ENCODE measurements around the gene SYNE3. TPM values are rescaled to one million over a fixed set of nuclear protein-coding genes. Genes with fewer than 3 reads are reported as not detected.

The SYNE3 gene
- total RNA-seq, 1 experiment from 2014 or later, result 21.2 TPM

- peaks cover 40% of the 10 kb centered on the region for H3K4me1 Mint-ChIP-seq (ENCODE audit: low read depth, unreplicated experiment)
- TSS peak; percentile 79 for BruUV-seq (replicated peaks)
- Histone ChIP-seq H3K36me3 (ENCODE audit: control insufficient read depth, insufficient read depth, low read length) (no peaks in the 10 kb centered on the region), H3K27me3 (replicated peaks; ENCODE audit: control insufficient read depth, insufficient read depth, low read length) (no peaks in the 10 kb centered on the region), H3K4me1 (peaks cover 50% of the 10 kb centered on the region), H3K4me3 (ENCODE audit: low read depth, low read length) (no peak overlapping the region), H3K9me3 (no peaks in the 10 kb centered on the region)
- ChIA-PET CTCF (interaction anchor here (0.7 to 1.9 kb wide), 3 partner anchors 54 to 81 kb away, joined by 3 to 12 read pairs (median 3); no protein-coding TSS in a partner anchor), POLR2A (interaction anchor here (0.5 to 2.1 kb wide), 5 partner anchors 11 to 349 kb away, joined by 3 to 6 read pairs (median 3); partner anchors contain the start of gene GLRX5)
- H3K27me3 Mint-ChIP-seq (ENCODE audit: insufficient read depth, unreplicated experiment), result no peaks in the 10 kb centered on the region
- intact Hi-C loops (cut with micrococcal nuclease; ENCODE audit: unreplicated experiment), result no loop called here
- no peak for TF ChIP-seq CTCF (IDR thresholded peaks at IDR 0.05; ENCODE audit: insufficient read depth in 1 of 2, low read depth in 1 of 2, low read length in 1 of 2, severe bottlenecking in 1 of 2, unreplicated experiment in 1 of 2)
- peak overlapping the region; percentile 8 for H3K4me3 Mint-ChIP-seq (ENCODE audit: unreplicated experiment)
- peak overlapping the region; percentile 81 for H3K27ac Mint-ChIP-seq (ENCODE audit: unreplicated experiment)
- no peaks in the 10 kb centered on the region for H3K9me3 Mint-ChIP-seq (ENCODE audit: unreplicated experiment)
- DNase-seq, result no peak
- H3K36me3 Mint-ChIP-seq (ENCODE audit: insufficient read depth, unreplicated experiment), result peaks cover 16% of the 10 kb centered on the region
Observed at GRCh38 chr14:95523051-95523814, 6.8 kb upstream of the SYNE3 start.

GRCh38 chr14:95522556-95522955 lies 6.1 kb upstream of the SYNE3 start:
- H3K27me3 Mint-ChIP-seq (ENCODE audit: insufficient read depth, unreplicated experiment), result no peaks in the 10 kb centered on the region
- Histone ChIP-seq H3K9me3 (no peaks in the 10 kb centered on the region), H3K36me3 (ENCODE audit: control insufficient read depth, insufficient read depth, low read length) (no peaks in the 10 kb centered on the region), H3K4me1 (peaks cover 48% of the 10 kb centered on the region), H3K4me3 (ENCODE audit: low read depth, low read length) (no peak overlapping the region), H3K27me3 (replicated peaks; ENCODE audit: control insufficient read depth, insufficient read depth, low read length) (no peaks in the 10 kb centered on the region)
- no peak overlapping the region for H3K4me3 Mint-ChIP-seq (ENCODE audit: unreplicated experiment)
- no peak overlapping the region for H3K27ac Mint-ChIP-seq (ENCODE audit: unreplicated experiment)
- no TSS peak for BruUV-seq (replicated peaks)
- no peaks in the 10 kb centered on the region for H3K9me3 Mint-ChIP-seq (ENCODE audit: unreplicated experiment)
- DNase-seq, result no peak
- no peak for TF ChIP-seq CTCF (IDR thresholded peaks at IDR 0.05; ENCODE audit: insufficient read depth in 1 of 2, low read depth in 1 of 2, low read length in 1 of 2, severe bottlenecking in 1 of 2, unreplicated experiment in 1 of 2)
- H3K4me1 Mint-ChIP-seq (ENCODE audit: low read depth, unreplicated experiment), result peaks cover 41% of the 10 kb centered on the region
- ChIA-PET CTCF (interaction anchor here (0.7 to 1.1 kb wide), 2 partner anchors 13 to 80 kb away, joined by 3 read pairs; no protein-coding TSS in a partner anchor), POLR2A (no interaction called here)
- peaks cover 16% of the 10 kb centered on the region for H3K36me3 Mint-ChIP-seq (ENCODE audit: insufficient read depth, unreplicated experiment)
- intact Hi-C loops (cut with micrococcal nuclease; ENCODE audit: unreplicated experiment), result no loop called here

DNA sequence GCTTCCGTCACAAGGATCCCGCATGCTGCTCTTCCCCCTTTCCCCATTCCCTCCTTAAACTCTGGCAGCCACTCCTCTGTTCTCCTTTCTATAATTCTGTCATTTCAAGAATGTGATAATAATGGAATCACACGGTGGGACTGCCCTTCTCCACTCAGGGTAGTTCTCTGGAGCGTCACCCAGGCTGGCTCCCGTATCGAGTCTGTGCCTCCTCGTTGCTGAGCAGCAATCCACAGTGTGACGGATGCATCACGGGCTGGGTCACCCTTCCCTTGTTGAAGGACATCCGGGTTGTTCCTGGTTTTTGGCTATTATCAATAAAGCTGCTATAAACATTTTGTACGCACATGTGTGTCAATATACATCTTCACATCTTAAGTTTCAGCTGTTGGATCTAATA lies 5.7 kb upstream of the SYNE3 start:
- no peaks in the 10 kb centered on the region for H3K9me3 ChIP-seq
- Mint-ChIP-seq H3K36me3 (ENCODE audit: insufficient read depth, unreplicated experiment) (peaks cover 12% of the 10 kb centered on the region), H3K27ac (ENCODE audit: unreplicated experiment) (no peak overlapping the region), H3K4me1 (ENCODE audit: low read depth, unreplicated experiment) (peaks cover 41% of the 10 kb centered on the region), H3K4me3 (ENCODE audit: unreplicated experiment) (no peak overlapping the region), H3K9me3 (ENCODE audit: unreplicated experiment) (no peaks in the 10 kb centered on the region), H3K27me3 (ENCODE audit: insufficient read depth, unreplicated experiment) (no peaks in the 10 kb centered on the region)
- H3K27me3 ChIP-seq (replicated peaks; ENCODE audit: control insufficient read depth, insufficient read depth, low read length), result no peaks in the 10 kb centered on the region
- CTCF ChIA-PET, result interaction anchor here (0.7 to 1.1 kb wide), 2 partner anchors 13 to 80 kb away, joined by 3 read pairs; no protein-coding TSS in a partner anchor
- BruUV-seq (replicated peaks), result no TSS peak
- POLR2A ChIA-PET, result no interaction called here
- no peaks in the 10 kb centered on the region for H3K36me3 ChIP-seq (ENCODE audit: control insufficient read depth, insufficient read depth, low read length)
- DNase-seq, result no peak
- H3K4me1 ChIP-seq, result peaks cover 48% of the 10 kb centered on the region
- TF ChIP-seq CTCF (IDR thresholded peaks at IDR 0.05; ENCODE audit: insufficient read depth in 1 of 2, low read depth in 1 of 2, low read length in 1 of 2, severe bottlenecking in 1 of 2, unreplicated experiment in 1 of 2), result no peak
- no peak overlapping the region for H3K4me3 ChIP-seq (ENCODE audit: low read depth, low read length)
- intact Hi-C loops (cut with micrococcal nuclease; ENCODE audit: unreplicated experiment), result no loop called here
